Retina (tissue), 1 donor: Measurements from ENCODE around the gene SLC5A2.
A peak's percentile ranks its signal among the peaks of the same experiment; 100 is the strongest.
"Not testable (repeated sequence)": the region's sequence is repeated elsewhere in the genome, so short reads cannot be mapped to it uniquely, and the experiment has no call there.

Experiments used
- DNase-seq: peaks from one replicate; pipeline ENCODE4 v3.0.0-alpha.2; 2016

The SLC5A2 gene

DNA sequence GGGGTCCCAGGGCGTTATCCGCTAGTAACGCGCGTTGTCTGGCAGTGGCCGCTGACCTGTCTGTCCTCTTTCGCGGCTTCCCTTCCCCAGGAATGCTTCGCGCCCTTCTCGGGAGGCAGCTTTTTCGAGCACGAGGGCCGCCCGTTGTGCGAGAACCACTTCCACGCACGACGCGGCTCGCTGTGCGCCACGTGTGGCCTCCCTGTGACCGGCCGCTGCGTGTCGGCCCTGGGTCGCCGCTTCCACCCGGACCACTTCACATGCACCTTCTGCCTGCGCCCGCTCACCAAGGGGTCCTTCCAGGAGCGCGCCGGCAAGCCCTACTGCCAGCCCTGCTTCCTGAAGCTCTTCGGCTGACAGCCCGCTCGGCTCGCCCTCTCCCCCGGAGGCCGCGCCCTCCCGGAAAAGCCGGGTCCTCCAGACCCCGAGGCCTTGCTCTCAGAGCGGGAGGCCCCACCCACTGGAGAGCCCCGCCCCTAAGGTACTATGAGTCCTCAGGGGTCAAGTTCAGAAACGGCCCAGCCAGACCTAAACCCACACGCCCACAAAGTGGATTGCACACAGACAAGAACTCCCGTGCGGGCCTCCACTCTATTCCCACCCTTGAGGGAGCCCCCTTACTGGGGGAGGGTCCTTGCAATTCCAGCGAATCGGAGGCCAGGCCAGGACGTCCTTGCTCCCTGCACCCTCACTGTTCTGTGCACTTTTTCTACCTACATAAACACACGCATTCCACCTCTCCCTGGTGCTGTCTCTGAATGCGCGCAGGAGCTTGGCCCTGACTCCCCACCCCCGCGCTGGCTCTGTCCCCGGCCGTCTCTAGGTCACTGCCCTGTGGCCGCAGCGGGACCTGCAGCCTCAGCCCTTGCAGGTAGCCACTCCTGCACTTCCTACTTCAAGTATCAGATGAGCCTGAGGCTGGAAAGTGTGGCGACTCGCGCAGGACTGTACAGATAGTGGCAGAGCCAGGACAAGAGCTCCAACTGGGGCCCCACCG lies 5.4 kb upstream of the SLC5A2 start:
- peak; percentile 73 for DNase-seq

DNA sequence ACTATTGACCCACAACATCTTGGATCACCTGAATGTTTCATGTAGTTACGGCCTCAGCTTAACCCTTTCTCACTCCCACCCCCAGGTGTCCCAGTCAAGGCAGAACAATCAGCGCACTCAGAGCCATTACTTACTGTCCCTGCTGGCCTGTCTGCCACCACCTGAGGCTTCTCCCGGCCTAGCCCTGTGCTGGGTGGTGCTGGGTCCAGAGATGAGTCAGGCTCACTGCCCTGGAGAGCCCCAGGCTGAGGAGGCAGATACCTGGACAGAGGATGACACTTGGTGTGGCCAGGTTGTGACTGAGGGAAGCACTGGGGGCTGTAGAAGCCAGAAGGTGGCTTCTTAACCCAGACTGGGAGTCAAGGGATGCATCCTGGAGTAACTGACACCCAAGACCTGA lies 4.0 kb upstream of the SLC5A2 start:
- no peak for DNase-seq

DNA sequence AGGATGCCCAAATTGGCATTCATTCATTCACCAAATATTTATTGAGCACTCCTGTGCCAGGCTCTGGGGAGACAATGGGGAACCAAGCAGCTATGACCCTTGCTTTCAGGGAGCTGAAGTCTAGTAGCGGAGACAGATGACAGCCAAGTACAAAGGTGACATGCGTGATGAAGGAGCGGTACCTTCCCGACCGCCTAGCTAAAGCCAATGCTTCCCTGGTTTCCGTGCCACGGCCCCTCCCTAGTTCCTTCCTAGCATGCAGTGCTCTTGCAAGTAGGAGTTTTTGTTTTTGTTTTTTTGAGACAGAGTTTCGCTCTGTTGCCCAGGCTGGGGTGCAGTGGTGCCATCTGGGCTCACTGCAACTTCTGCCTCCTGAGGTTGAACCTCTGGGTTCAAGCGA lies 3.2 kb upstream of the SLC5A2 start:
- DNase-seq = no peak

DNA sequence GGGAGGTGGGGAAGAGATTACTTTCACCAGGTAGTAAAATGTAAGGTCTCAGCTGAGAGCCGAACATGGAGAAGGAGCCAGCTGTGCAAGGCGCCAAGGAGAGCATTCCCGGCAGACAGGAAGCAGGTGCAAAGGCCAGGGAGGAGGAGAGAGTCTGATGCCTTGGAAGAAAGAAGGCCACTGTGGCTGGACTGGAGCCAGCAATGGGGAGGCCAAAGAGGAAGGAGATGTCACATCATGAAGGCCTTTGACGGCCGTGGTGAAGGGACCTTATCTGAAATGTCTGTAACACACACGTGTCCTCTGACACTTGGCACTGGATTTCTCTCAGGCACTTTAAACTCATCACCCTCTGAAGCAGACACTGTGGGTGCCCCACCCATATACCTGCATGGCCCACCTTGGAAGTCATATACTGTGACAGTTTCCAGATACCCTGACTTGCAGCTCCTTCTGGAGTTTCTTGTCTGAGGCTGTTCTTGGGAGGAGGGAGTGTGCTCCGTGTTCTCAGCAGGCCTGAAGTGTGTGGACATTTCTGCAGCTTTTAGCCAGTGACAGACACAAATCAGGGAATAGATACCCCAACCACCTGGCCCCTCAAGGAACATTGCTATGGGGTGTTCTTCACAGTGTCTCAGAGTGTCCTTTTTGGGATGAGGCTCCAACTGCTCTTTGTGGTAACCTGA lies 1.9 kb upstream of the SLC5A2 start:
- no peak for DNase-seq

DNA sequence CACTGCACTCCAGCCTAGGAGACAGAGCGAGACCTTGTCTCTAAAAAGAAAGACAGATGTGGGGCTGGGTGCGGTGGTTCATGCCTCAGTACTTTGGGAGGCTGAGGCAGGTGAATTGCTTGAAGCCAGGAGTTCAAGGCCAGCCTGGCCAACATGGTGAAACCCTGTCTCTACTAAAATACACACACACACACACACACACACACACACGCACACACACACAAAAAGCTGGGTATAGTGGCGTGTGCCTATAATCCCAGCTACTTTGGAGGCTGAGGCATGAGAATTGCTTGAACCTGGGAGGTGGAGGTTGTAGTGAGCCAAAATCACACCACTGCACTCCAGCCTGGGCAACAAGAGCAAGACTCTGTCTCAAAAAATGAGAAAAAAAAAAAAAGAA lies 1.1 kb downstream of the SLC5A2 start:
- not testable (repeated sequence) for DNase-seq

DNA sequence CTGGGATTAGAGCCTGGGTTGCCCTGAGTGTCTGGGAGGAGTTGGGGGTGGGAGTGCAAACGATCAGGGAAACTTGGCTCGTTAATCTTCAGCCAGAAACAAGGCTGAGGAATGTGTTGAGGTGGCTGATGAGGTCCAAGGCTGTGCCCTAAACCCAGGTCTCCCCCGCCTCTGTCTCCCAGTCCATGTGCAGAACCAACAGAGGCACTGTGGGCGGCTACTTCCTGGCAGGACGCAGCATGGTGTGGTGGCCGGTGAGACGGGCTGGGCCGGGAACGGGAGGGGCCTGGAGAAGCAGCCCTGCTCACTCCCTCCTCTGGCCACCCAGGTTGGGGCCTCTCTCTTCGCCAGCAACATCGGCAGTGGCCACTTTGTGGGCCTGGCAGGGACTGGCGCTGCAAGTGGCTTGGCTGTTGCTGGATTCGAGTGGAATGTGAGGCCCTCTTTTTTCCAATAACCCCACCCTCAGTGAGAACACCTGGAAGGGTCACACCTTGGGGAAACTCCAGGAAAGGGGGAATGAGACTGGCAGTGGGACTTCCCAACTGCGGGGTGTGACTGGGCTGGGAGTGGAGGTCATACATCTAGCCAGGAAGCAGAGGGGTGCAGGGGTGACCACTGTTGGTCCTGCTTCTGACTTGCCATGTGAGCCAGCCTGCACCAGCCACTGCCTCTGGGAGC lies 1.7 kb downstream of the SLC5A2 start:
- no peak for DNase-seq

DNA sequence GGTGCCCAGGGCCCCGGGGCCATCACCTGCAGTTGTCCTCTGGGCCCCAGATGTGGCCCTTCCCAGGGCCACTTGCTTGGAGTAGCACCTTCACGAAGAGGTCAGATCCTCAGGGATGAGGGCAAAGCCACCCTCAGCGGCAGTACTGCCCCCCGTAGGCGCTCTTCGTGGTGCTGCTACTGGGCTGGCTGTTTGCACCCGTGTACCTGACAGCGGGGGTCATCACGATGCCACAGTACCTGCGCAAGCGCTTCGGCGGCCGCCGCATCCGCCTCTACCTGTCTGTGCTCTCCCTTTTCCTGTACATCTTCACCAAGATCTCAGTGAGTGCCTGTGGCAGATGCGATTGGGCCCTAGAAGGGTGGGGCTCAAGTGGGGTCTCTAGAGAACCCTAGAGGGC lies 2.6 kb downstream of the SLC5A2 start:
- DNase-seq = no peak

DNA sequence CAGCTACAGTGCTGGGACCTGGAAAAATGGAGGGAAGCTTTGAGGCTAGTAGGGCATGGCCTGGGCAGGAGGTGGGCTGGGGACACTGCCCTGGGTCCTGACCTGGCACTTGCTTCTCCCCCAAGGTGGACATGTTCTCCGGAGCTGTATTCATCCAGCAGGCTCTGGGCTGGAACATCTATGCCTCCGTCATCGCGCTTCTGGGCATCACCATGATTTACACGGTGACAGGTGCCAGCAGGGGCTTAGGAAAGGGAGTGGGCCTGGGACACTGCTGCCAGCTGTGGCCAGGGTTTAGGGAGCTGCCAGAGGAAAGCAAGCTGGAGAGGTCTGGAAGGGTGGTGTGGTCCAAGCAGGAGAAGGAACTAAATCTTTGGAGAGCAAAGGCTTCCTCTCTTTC lies 3.1 kb downstream of the SLC5A2 start:
- no peak for DNase-seq

DNA sequence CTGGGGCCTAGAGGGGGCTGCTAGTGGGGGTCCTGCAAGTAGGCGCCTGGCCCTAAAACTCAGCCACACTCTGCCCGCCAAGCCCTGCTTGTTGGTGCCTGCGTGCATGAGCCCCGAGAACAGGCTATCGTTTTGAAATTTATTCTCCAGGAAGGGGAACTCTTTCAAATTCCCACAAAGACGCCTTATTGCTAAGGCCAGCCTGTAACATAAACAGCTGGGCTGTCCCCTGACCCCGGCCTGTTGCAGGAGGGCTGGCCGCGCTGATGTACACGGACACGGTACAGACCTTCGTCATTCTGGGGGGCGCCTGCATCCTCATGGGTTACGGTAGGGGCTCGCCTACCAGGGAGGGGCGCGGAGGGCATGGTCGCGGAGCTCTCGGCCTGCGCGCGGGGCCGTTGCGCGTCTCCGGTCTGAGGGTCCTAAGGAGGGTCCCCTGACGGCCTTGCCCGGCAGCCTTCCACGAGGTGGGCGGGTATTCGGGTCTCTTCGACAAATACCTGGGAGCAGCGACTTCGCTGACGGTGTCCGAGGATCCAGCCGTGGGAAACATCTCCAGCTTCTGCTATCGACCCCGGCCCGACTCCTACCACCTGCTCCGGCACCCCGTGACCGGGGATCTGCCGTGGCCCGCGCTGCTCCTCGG lies 4.3 kb downstream of the SLC5A2 start:
- peak; percentile 36 for DNase-seq

DNA sequence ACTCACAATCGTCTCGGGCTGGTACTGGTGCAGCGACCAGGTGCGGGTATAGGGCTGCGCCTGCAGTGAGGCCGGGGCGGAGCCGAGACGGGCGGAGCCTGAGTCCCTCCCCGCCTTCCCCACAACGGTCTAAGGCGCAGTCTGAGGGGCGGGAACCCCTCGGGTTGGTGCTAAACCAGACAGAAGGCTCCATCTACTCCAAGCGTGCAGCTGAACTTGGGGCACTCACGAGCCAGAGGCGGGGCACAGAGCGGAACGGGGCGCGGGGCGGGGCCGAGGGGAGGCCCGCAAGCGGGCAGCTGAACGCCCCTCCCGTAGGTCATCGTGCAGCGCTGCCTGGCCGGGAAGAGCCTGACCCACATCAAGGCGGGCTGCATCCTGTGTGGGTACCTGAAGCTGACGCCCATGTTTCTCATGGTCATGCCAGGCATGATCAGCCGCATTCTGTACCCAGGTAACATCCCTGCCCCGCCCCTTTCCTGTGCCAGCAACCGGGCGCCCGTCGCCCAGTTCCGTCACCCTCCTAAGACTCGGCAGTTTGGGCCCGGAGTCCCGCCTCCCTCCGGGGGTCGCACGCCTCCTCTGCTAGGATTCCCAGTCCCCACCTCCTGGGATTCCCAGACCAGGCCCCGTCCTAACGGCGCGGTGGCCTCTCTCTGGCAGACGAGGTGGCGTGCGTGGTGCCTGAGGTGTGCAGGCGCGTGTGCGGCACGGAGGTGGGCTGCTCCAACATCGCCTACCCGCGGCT lies 5.0 kb downstream of the SLC5A2 start:
- peak; percentile 78 for DNase-seq

DNA sequence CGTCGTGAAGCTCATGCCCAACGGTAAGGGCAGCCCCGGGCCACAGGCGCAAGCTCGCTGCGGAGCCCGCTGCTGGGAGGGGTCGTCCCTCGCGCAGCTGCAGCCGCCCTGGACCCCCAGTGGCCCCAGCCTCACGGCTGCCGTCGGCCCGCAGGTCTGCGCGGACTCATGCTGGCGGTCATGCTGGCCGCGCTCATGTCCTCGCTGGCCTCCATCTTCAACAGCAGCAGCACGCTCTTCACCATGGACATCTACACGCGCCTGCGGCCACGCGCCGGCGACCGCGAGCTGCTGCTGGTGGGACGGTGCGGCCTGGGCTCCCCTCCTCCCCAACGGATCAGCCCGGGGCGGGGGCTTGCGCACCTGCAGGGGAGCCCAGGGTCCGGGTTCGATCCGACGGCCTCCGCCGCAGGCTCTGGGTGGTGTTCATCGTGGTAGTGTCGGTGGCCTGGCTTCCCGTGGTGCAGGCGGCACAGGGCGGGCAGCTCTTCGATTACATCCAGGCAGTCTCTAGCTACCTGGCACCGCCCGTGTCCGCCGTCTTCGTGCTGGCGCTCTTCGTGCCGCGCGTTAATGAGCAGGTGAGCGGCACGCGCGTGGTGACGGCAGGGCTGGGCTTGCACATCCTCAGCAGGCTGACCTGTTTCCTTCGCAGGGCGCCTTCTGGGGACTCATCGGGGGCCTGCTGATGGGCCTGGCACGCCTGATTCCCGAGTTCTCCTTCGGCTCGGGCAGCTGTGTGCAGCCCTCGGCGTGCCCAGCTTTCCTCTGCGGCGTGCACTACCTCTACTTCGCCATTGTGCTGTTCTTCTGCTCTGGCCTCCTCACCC lies 5.8 kb downstream of the SLC5A2 start:
- peak; percentile 79 for DNase-seq

DNA sequence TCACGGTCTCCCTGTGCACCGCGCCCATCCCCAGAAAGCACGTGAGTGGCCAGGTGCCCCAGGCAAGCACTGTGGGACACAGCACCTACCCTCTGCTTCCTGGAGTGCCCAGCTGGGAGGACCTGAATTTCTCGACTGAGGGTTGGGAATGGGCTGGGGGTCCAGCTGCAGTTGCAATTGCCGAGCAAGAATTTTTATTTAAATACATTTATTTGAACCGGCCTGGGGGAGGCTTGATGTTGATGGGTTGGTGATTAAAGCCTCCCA lies 6.3 kb downstream of the SLC5A2 start:
- no peak for DNase-seq

DNA sequence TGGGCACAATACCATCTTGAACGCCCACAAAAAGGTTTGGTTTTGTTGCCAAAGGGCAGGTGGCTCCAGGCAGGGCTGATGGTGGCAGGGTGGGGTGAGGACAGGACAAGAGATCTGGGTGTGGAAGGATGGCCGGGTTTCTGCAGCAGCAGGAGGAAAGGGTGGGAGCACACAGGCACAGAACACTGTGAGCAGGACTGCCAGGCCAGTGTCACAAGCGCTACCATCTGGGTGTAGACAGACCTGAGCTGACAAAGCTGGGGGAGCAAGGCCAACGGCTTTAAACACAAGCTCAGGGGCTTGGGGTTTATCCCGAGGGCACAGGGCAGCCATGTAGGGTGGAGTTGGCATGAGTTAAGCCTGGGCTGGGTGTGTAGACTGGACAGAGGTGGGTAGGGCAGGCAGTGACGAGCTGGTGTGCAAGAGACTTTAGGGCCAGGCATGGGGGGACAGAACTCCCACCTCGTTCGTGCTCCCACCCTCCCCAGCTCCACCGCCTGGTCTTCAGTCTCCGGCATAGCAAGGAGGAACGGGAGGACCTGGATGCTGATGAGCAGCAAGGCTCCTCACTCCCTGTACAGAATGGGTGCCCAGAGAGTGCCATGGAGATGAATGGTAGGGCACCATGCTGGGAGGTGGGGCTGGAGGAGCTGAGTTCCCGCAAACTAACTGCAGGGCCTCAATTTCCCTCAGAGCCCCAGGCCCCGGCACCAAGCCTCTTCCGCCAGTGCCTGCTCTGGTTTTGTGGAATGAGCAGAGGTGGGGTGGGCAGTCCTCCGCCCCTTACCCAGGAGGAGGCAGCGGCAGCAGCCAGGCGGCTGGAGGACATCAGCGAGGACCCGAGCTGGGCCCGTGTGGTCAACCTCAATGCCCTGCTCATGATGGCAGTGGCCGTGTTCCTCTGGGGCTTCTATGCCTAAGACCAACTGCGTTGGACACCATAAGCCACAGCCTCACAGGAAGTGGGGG lies 7.0 kb downstream of the SLC5A2 start:
- no peak for DNase-seq

DNA sequence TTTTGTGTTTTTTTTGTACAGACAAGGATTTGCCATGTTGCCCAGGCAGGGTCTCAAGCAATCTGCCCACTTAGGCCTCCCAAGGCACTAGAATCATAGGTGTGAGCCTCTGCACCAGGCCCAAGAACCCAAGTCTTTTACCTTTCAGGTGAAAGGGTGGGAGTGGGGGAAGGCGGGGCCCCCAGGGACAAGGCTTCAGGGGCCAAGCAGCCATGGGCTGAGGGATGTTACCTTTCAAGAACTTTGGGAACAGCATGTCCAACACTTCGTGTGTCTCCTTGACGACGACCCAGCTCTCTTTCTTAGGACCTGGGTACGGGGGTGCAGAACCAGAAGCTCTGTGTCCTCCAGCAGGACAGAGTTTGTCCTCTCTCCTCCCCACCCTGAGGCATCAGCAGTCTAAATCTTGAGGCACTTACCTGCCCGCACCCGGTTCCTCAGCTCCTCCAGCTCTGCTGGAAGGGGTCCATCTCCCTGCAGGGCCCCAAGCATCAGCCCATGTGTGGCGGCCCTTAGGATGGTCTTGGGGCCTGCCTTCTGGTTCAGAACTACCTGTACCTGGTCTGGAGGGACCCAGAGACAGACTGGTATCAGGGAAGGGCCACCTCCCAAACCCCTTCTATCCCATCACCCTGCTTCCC lies 9.0 kb downstream of the SLC5A2 start:
- DNase-seq = no peak

DNA sequence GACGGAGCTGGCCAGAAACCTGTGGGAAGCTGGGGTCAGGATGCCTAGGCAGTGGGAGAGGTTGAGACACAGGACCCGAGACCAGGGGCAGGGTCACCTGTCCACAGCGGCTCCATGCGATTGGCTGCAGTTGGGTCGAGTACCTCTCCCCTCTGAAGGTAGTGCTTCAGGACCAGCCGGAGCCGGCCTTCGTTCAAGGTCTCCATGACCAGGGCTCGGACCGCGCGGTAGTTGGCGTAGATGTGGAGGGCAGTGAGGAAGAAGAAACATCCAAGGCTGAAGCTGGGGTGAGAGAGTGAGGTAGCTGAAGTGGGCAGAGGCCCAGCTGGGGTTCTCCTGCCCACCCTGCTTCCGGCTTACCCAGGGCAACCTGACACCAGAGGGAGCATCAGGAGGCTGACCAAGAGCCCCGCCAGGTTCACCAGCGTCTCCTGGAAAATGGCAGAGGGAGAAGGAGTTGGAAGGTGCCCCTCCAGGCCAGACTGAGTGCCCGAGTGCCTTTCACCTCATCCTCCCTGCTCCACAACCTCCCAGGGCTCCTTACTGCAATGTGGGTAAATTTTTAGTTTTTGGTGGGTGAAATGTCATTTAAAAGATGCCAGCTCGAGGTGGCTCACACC lies 10.7 kb downstream of the SLC5A2 start:
- DNase-seq = no peak

DNA sequence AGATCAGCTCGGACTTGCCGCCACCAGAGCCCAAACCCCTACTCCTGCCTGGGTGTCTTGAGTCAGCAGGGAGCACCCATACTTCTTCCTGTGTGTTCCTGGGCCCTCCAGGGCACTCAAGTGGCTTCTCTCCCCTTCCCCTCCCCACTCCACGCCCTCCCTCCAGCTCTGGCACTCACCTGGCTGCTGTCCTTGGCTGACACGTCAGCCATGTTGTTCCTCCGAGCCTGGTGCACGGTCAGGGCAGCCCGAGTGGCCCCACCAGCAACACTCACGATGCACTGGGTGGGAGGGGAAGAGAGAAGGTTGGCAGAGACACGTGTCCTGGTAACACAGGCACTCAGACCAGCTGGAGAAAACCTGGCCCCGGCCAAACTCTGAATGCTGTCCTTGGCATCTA lies 13.7 kb downstream of the SLC5A2 start:
- no peak for DNase-seq

DNA sequence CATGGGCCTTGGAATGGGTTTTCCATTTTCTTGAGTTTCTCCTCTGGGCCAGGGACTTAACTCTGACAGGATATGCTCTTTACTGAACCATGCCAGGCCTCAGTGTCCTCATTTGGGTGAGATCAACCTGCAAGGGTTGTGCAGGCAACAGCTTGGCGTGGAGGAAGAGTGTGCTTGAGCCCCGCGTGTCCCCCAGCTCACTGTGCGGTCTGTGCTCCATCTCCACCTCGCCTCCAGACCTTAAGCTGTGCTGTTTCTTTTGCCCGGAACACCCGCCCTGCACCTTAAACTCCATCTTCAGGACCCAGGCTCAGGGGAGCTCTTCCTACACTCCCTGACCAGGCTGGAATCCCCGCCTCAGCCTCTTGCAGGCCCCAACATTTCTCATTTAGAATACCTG lies 15.6 kb downstream of the SLC5A2 start:
- no peak for DNase-seq

DNA sequence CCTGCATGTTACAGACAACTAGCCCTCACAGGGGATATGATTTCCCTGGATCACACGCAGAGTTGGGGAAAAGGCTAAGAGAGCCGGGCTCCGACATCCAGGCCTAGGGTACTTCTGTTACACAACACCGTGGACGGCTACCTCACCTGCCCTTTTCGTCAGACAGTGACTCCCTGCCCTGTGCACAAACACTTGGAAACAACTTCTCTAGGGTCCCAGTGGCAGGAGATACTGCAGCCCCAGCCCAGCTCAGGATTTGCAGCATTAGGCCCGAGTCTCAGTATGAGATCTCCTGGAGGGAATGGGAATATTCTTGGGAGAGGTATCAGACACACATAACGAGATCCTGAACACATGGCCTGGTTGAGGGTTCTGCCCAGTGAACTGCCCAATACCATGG lies 17.0 kb downstream of the SLC5A2 start:
- DNase-seq = no peak

DNA sequence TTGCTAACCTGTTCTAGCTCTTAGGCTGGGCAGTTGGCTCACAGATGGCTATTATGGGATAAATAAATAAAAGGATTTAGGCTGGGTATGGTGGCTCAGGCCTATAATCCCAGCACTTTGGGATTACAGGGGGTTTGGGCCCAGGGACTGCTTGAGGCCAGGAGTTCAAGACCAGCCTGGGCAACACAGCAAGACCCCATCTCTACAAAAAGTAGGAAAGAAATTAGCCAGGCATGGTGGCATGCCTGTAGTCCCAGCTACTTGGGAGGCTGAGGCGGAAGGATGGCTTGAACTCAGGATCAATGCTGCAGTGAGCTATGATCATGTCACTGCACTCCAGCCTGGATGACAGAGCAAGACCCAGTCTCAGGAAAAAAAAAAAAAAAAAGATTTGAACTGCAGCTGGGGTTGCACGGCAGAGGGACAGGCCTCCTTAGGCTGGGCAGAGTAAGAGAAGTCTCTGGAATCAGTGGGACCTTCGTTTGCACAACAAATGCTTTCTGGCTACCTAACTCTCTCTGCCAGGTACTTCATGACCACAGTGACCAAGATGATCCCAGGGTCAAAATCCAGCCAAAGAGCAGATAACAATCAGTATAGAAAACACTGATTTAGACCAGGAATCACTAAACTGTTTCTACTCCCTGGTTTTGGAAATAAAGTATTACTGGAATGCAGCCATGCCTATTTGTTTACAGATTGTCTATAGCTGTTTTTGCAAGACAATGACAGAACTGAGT lies 18.5 kb downstream of the SLC5A2 start:
- DNase-seq = no peak
